Measurements from ENCODE around the gene KCNA1.

- no peak for TF ChIP-seq CTCF (conservative IDR thresholded peaks at IDR 0.05 in 1 of 2, IDR thresholded peaks at IDR 0.05 in 1 of 2; ENCODE audit: extremely low read depth in 1 of 2, insufficient read depth in 1 of 2, low read depth in 1 of 2, low read length in 2 of 2)
- no peak for TF ChIP-seq EZH2 (IDR thresholded peaks at IDR 0.05; ENCODE audit: borderline replicate concordance, low read length)
These were observed 29.8 kb downstream of the KCNA1 start for GRCh38 chr12:4939418-4940023.

Measured in mammary epithelial cell (primary cell).